ENCODE results near the gene CDC73. TPM values are rescaled to one million over a fixed set of nuclear protein-coding genes. Genes with fewer than 3 reads are reported as not detected.
"Not testable (repeated sequence)": the region's sequence is repeated elsewhere in the genome, so short reads cannot be mapped to it uniquely, and the experiment has no call there.

Gene CDC73
- total and polyA plus RNA-seq, 7 donors = 5.3 to 30.1 (median 24.9) TPM

GRCh38 chr1:193115629-193116227 lies 6.1 kb upstream of the CDC73 start:
- no peak for TF ChIP-seq CTCF (IDR thresholded peaks at IDR 0.05)
- DNase-seq (no peak), ATAC-seq (peak; percentile 91 to 94 (median 91))
- no peaks in the 10 kb centered on the region for H3K36me3 ChIP-seq (ENCODE audit: insufficient read depth in 1 of 2, low read depth in 1 of 2)
- 18 to 30% (median 22%) methylated on average over 1 of the region's 1 CpG for WGBS, 3 donors
- no peaks in the 10 kb centered on the region for H3K9me3 ChIP-seq
- no peaks in the 10 kb centered on the region for H3K27me3 ChIP-seq (ENCODE audit: insufficient read depth in 3 of 3, low read length in 2 of 3)
- intact Hi-C loops (cut with DNase I) = no loop called here
- H3K4me3 ChIP-seq = peak overlapping the region; percentile 55
- H3K4me1 ChIP-seq = peaks cover 23% of the 10 kb centered on the region
- peak overlapping the region; percentile 94 for H3K27ac ChIP-seq

GRCh38 chr1:193117167-193117566 lies 4.7 kb upstream of the CDC73 start:
- H3K27ac ChIP-seq; intact Hi-C loops (cut with DNase I); H3K4me3 ChIP-seq; DNase-seq; H3K27me3 ChIP-seq (ENCODE audit: insufficient read depth in 3 of 3, low read length in 2 of 3); H3K9me3 ChIP-seq; H3K36me3 ChIP-seq (ENCODE audit: insufficient read depth in 1 of 2, low read depth in 1 of 2); ATAC-seq; H3K4me1 ChIP-seq: not testable (repeated sequence)
- 90 to 96% (median 92%) methylated on average over 6 of the region's 6 CpGs for WGBS, 3 donors

- H3K4me1 ChIP-seq = peaks cover 11% of the 10 kb centered on the region
- no peak overlapping the region for H3K27ac ChIP-seq
- intact Hi-C loops (cut with DNase I) = no loop called here
- H3K4me3 ChIP-seq = no peak overlapping the region
- no peak for TF ChIP-seq CTCF (IDR thresholded peaks at IDR 0.05)
- DNase-seq (no peak), ATAC-seq (no peak)
- no peaks in the 10 kb centered on the region for H3K36me3 ChIP-seq (ENCODE audit: insufficient read depth in 1 of 2, low read depth in 1 of 2)
- 89 to 93% (median 89%) methylated on average over 3 of the region's 3 CpGs for WGBS, 3 donors
- no peaks in the 10 kb centered on the region for H3K27me3 ChIP-seq (ENCODE audit: insufficient read depth in 3 of 3, low read length in 2 of 3)
- H3K9me3 ChIP-seq = no peaks in the 10 kb centered on the region
Observed at GRCh38 chr1:193118194-193118593, 3.6 kb upstream of the CDC73 start.

GRCh38 chr1:193118803-193119730 lies 2.8 kb upstream of the CDC73 start:
- 75 to 82% (median 81%) methylated on average over 4 of the region's 4 CpGs for WGBS, 3 donors
- Histone ChIP-seq H3K27me3 (ENCODE audit: insufficient read depth in 3 of 3, low read length in 2 of 3) (no peaks in the 10 kb centered on the region), H3K4me3 (no peak overlapping the region), H3K36me3 (ENCODE audit: insufficient read depth in 1 of 2, low read depth in 1 of 2) (no peaks in the 10 kb centered on the region), H3K9me3 (no peaks in the 10 kb centered on the region), H3K4me1 (peaks cover 18% of the 10 kb centered on the region), H3K27ac (no peak overlapping the region)
- ATAC-seq = no peak
- no peak for TF ChIP-seq CTCF (IDR thresholded peaks at IDR 0.05)
- intact Hi-C loops (cut with DNase I) = no loop called here
- no peak for DNase-seq

GRCh38 chr1:193120604-193121166 lies 1.1 kb upstream of the CDC73 start:
- H3K4me1 ChIP-seq = peaks cover 27% of the 10 kb centered on the region
- no peak for TF ChIP-seq CTCF (IDR thresholded peaks at IDR 0.05)
- intact Hi-C loops (cut with DNase I) = loop anchor here (1.0 to 5.0 kb wide), 3 partner anchors 15 to 313 kb away; partner anchors contain the start of genes GLRX2 (in 1 of the 2) and RGS2 (in 1 of the 2)
- WGBS, 3 donors = 69 to 79% (median 72%) methylated on average over 6 of the region's 6 CpGs
- ATAC-seq = no peak
- H3K36me3 ChIP-seq (ENCODE audit: insufficient read depth in 1 of 2, low read depth in 1 of 2) = peaks cover 0 to 8% of the 10 kb centered on the region in 2 donors
- H3K27ac ChIP-seq = peak overlapping the region; percentile 98
- DNase-seq = no peak
- peak overlapping the region; percentile 92 for H3K4me3 ChIP-seq
- H3K9me3 ChIP-seq = no peaks in the 10 kb centered on the region
- H3K27me3 ChIP-seq (ENCODE audit: insufficient read depth in 3 of 3, low read length in 2 of 3) = no peaks in the 10 kb centered on the region

All from psoas muscle (tissue), 8 donors.